ENCODE data around the gene PSKH1. TPM values are rescaled to one million over a fixed set of nuclear protein-coding genes. Genes with fewer than 3 reads are reported as not detected.

Gene PSKH1
- total and polyA plus RNA-seq, 10 of the 15 experiments (the other 5 are each of a cell fraction or from before 2014, with no cell fraction given): 0.63 to 20.4 (median 7.8) TPM

GRCh38 chr16:67967183-67967957 lies 74.3 kb downstream of the PSKH1 start:
- Histone ChIP-seq H3K4me1 (ENCODE audit: control insufficient read depth, insufficient read depth, low read length) (peaks cover 21% of the 10 kb centered on the region), H3K4me3 (peak overlapping the region; percentile 96), H4K20me1 (ENCODE audit: control insufficient read depth, insufficient read depth) (no peaks in the 10 kb centered on the region), H3K9ac (ENCODE audit: control insufficient read depth, insufficient read depth, low read length) (peak overlapping the region; percentile 89), H2AFZ (ENCODE audit: control insufficient read depth, low read depth, low read length) (peak overlapping the region; percentile 68), H3K36me3 (ENCODE audit: control insufficient read depth in 2 of 2, insufficient read depth in 2 of 2, low read length in 1 of 2) (no peaks in the 10 kb centered on the region), H3K79me2 (ENCODE audit: control insufficient read depth, insufficient read depth, low read length) (peaks cover 20% of the 10 kb centered on the region), H3K4me2 (ENCODE audit: control insufficient read depth, insufficient read depth) (peak overlapping the region; percentile 76), H3K9me3 (replicated peaks; ENCODE audit: control insufficient read depth, insufficient read depth, low read length) (no peaks in the 10 kb centered on the region), H3K27me3 (replicated peaks in 1 of 2; ENCODE audit: control insufficient read depth in 2 of 2, insufficient read depth in 2 of 2, low read length in 1 of 2) (no peaks in the 10 kb centered on the region), H3K27ac (ENCODE audit: control insufficient read depth, insufficient read depth) (peak overlapping the region; percentile 76)
- FAIRE-seq (peak; percentile 27), DNase-seq (ENCODE audit: low read depth, low spot score) (no peak), ATAC-seq (peak; percentile 17)
- SMC1A ChIA-PET (ENCODE audit: uncharacterized antibody, unreplicated experiment): interaction anchor here (0.6 to 2.8 kb wide), 5 partner anchors 17 to 62 kb away, joined by 3 to 10 read pairs (median 3); partner anchors contain the start of genes DDX28 and DUS2
- 1% methylated on average over 18 of the region's 18 CpGs for WGBS (ENCODE audit: insufficient coverage, insufficient replicate concordance, low lambda C conversion rate, missing lambda C conversion rate)
- in situ Hi-C loops (cut with MboI): no loop called here
- RAD21 ChIA-PET (ENCODE audit: unreplicated experiment): interaction anchor here (0.8 to 2.4 kb wide), 7 partner anchors 18 to 32 kb away, joined by 3 to 10 read pairs (median 4); partner anchors contain the start of gene PSMB10
- intact Hi-C loops (cut with micrococcal nuclease; ENCODE audit: unreplicated experiment): no loop called here
- CTCF ChIA-PET: interaction anchor here (0.5 to 3.7 kb wide), 8 partner anchors 27 to 1011 kb away, joined by 3 to 22 read pairs (median 3); no protein-coding TSS in a partner anchor
- POLR2A ChIA-PET: interaction anchor here (0.5 to 2.8 kb wide), 7 partner anchors 24 to 107 kb away, joined by 3 to 16 read pairs (median 3); partner anchors contain the start of gene PSMB10
- BruUV-seq (replicated peaks): TSS peak; percentile 59
- TF ChIP-seq ZNF274 (IDR thresholded peaks at IDR 0.05; ENCODE audit: insufficient read depth, insufficient read length) (no peak), SKIL (IDR thresholded peaks at IDR 0.05; ENCODE audit: low read depth, poor library complexity, severe bottlenecking) (no peak), RBBP5 (conservative IDR thresholded peaks at IDR 0.05) (no peak), RAD21 (IDR thresholded peaks at IDR 0.05; ENCODE audit: insufficient read depth, low read depth, low read length) (peak; percentile 59; the same call in 1 of the 2 replicates), PKNOX1 (IDR thresholded peaks at IDR 0.05) (no peak; the same call in 1 of the 2 replicates), NR2F1 (conservative IDR thresholded peaks at IDR 0.05) (no peak), SMC3 (IDR thresholded peaks at IDR 0.05; ENCODE audit: borderline replicate concordance, low read length) (0 out of 2 replicates have a peak, but pooled peaks have one; percentile 13), CHD1 (IDR thresholded peaks at IDR 0.05; ENCODE audit: low read depth, low read length) (no peak), CREB1 (IDR thresholded peaks at IDR 0.05; ENCODE audit: low read depth) (peak; percentile 47; the same call in 1 of the 2 replicates), WRNIP1 (IDR thresholded peaks at IDR 0.05; ENCODE audit: borderline replicate concordance, low read depth, low read length) (no peak), HCFC1 (IDR thresholded peaks at IDR 0.05; ENCODE audit: low read length) (no peak), CREM (IDR thresholded peaks at IDR 0.05; ENCODE audit: low read depth) (no peak; the same call in 1 of the 2 replicates), SUZ12 (IDR thresholded peaks at IDR 0.05; ENCODE audit: unreplicated experiment) (no peak), ZBTB11 (CRISPR knock-in tag; IDR thresholded peaks at IDR 0.05) (no peak), ESRRA (IDR thresholded peaks at IDR 0.05; ENCODE audit: low read length) (no peak), CHD2 (IDR thresholded peaks at IDR 0.05; ENCODE audit: borderline replicate concordance, low read depth, low read length) (no peak), MXI1 (IDR thresholded peaks at IDR 0.05; ENCODE audit: low read depth, low read length) (0 out of 2 replicates have a peak, but pooled peaks have one; percentile 30)
